Gastrocnemius medialis (tissue), 4 donors: Measurements from ENCODE around the gene SAP30BP. TPM values are rescaled to one million over a fixed set of nuclear protein-coding genes. Genes with fewer than 3 reads are reported as not detected.

Experiments used
- ATAC-seq, 2 donors: fragments of 150-250 bp; one replicate each; pipeline ENCODE4 v1.9.1; 2016
- DNase-seq, 2 donors: peaks; one replicate each; pipeline ENCODE4 v3.0.0-alpha.2; 2019
- H3K27ac ChIP-seq, 4 donors: fragments of 200-600 bp; sonication (generic); 1 replicate in 1 of 4; 2 replicates in 3 of 4; pipeline ENCODE4 v1.5.1; 2016 to 2018; ENCODE audit warnings: mild to moderate bottlenecking in 2 of 4, moderate library complexity in 1 of 4
- H3K27me3 ChIP-seq, 3 donors: fragments of 200-600 bp; sonication (generic) in 2 of 3; 1 replicate in 1 of 3; 2 replicates in 2 of 3; pipeline versions ENCODE4 v1.5.1 to v1.6.0; 2016 to 2019; ENCODE audit warnings: mild to moderate bottlenecking in 1 of 3, moderate library complexity in 1 of 3
- H3K36me3 ChIP-seq, 2 donors: fragments of 200-600 bp; sonication (generic) in 1 of 2; one replicate each; pipeline ENCODE4 v1.5.1; 2017 to 2018
- H3K4me1 ChIP-seq, 2 donors: fragments of 200-600 bp; sonication (generic) in 1 of 2; one replicate each; pipeline ENCODE4 v1.5.1; 2016 to 2017; ENCODE audit warnings: mild to moderate bottlenecking in 2 of 2
- H3K4me3 ChIP-seq, 4 donors: fragments of 200-600 bp; sonication (generic) in 3 of 4; 1 replicate in 1 of 4; 2 replicates in 3 of 4; pipeline ENCODE4 v1.5.1; 2016 to 2019; ENCODE audit warnings: mild to moderate bottlenecking in 2 of 4
- H3K9me3 ChIP-seq, 3 donors: fragments of 200-600 bp; sonication (generic) in 2 of 3; 1 replicate in 1 of 3; 2 replicates in 2 of 3; pipeline ENCODE4 v1.5.1; 2016 to 2019
- POLR2A ChIP-seq, 2 donors: fragments of 450-650 bp; IDR thresholded peaks; one replicate each; pipeline ENCODE4 v1.6.1; 2017; ENCODE audit warnings: antibody characterized with exemption in 2 of 2, mild to moderate bottlenecking in 2 of 2, moderate library complexity in 2 of 2
- in situ Hi-C, 4 donors: fragments of 200-750 bp; cut with MboI; loops; one replicate each; pipeline versions ENCODE4 v1.15.0 to v1.8.0; 2017; ENCODE audit warnings: low sequenced_read_pairs in 4 of 4
- intact Hi-C: fragments of 100-400 bp; cut with DNase I; formaldehyde crosslinking; loops from one replicate; pipeline ENCODE4 v1.15.1; 2023; ENCODE audit warnings: low total_unique reads
- total RNA-seq, 4 donors: library from RNA; depleted of rRNA; stranded (reverse); fragments of >200 nt; gene quantifications; one replicate each; pipeline versions ENCODE4 v1.1.0 to v1.2.3, GENCODE V29; 2016
- TF ChIP-seq, protein P1 (sequence below), 5 experiments: fragments of 450-650 bp in 3 of 5; fragments of 200-600 bp in 2 of 5; sonication (generic) in 2 of 5; IDR thresholded peaks in 4 of 5; conservative IDR thresholded peaks in 1 of 5; 1 replicate in 4 of 5; 2 replicates in 1 of 5; pipeline ENCODE4 v1.5.1; 2016 to 2019; ENCODE audit warnings: antibody characterized with exemption in 5 of 5, mild to moderate bottlenecking in 3 of 5, moderate library complexity in 3 of 5

The SAP30BP gene
- total RNA-seq, 4 donors from 2014 or later, result 42.0 to 64.0 (median 50.1) TPM

DNA sequence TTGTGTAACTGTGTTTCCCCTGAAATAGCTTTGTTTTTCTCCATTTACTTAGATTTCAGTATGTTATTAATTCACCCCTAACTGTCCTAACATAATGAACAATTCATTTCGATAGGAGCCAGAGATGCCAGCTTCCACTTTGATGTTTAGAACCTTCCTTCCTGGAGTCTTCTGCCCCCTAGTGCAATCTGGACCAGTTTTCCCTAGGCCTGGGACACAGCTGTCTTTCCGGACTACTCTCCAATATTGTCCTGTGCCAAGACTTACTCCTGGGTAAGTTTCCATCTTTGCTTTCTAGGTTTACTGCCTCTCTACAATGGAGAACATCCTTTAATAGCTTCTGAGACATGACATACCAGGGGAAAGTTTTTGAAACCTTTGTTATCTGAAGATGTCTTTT lies 13.0 kb upstream of the SAP30BP start:
- Histone ChIP-seq H3K4me3 (no peak overlapping the region), H3K27ac (no peak overlapping the region), H3K27me3 (no peaks in the 10 kb centered on the region), H3K36me3 (peaks cover 0 to 60% of the 10 kb centered on the region in 2 donors), H3K9me3 (no peaks in the 10 kb centered on the region), H3K4me1 (no peaks in the 10 kb centered on the region)
- in situ Hi-C loops, result no loop called here
- ATAC-seq, result peak in 1 of 2 donors; percentile 66
- DNase-seq, result no peak
- TF ChIP-seq, protein P1, sequence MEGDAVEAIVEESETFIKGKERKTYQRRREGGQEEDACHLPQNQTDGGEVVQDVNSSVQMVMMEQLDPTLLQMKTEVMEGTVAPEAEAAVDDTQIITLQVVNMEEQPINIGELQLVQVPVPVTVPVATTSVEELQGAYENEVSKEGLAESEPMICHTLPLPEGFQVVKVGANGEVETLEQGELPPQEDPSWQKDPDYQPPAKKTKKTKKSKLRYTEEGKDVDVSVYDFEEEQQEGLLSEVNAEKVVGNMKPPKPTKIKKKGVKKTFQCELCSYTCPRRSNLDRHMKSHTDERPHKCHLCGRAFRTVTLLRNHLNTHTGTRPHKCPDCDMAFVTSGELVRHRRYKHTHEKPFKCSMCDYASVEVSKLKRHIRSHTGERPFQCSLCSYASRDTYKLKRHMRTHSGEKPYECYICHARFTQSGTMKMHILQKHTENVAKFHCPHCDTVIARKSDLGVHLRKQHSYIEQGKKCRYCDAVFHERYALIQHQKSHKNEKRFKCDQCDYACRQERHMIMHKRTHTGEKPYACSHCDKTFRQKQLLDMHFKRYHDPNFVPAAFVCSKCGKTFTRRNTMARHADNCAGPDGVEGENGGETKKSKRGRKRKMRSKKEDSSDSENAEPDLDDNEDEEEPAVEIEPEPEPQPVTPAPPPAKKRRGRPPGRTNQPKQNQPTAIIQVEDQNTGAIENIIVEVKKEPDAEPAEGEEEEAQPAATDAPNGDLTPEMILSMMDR (IDR thresholded peaks at IDR 0.05 in 4 of 5, conservative IDR thresholded peaks at IDR 0.05 in 1 of 5), result no peak
- TF ChIP-seq POLR2A (IDR thresholded peaks at IDR 0.05), result no peak
- intact Hi-C loops, result no loop called here

GRCh38 chr17:75658237-75658636 lies 8.9 kb upstream of the SAP30BP start:
- intact Hi-C loops (no loop called here), in situ Hi-C loops (no loop called here)
- DNase-seq (no peak), ATAC-seq (no peak)
- Histone ChIP-seq H3K4me1 (no peaks in the 10 kb centered on the region), H3K27ac (no peak overlapping the region), H3K9me3 (no peaks in the 10 kb centered on the region), H3K27me3 (no peaks in the 10 kb centered on the region), H3K4me3 (no peak overlapping the region), H3K36me3 (peaks cover 0 to 62% of the 10 kb centered on the region in 2 donors)
- TF ChIP-seq, protein P1 (IDR thresholded peaks at IDR 0.05 in 4 of 5, conservative IDR thresholded peaks at IDR 0.05 in 1 of 5), result no peak

GRCh38 chr17:75661531-75661930 lies 5.6 kb upstream of the SAP30BP start:
- ATAC-seq (no peak), DNase-seq (no peak)
- peaks cover 9 to 10% of the 10 kb centered on the region in 2 donors for H3K4me1 ChIP-seq
- in situ Hi-C loops (no loop called here), intact Hi-C loops (no loop called here)
- TF ChIP-seq, protein P1 (IDR thresholded peaks at IDR 0.05 in 4 of 5, conservative IDR thresholded peaks at IDR 0.05 in 1 of 5), result no peak
- TF ChIP-seq POLR2A (IDR thresholded peaks at IDR 0.05), result no peak
- H3K9me3 ChIP-seq, result no peaks in the 10 kb centered on the region
- peaks cover 0 to 50% of the 10 kb centered on the region in 2 donors for H3K36me3 ChIP-seq
- H3K4me3 ChIP-seq, result no peak overlapping the region
- no peak overlapping the region for H3K27ac ChIP-seq
- H3K27me3 ChIP-seq, result no peaks in the 10 kb centered on the region

DNA sequence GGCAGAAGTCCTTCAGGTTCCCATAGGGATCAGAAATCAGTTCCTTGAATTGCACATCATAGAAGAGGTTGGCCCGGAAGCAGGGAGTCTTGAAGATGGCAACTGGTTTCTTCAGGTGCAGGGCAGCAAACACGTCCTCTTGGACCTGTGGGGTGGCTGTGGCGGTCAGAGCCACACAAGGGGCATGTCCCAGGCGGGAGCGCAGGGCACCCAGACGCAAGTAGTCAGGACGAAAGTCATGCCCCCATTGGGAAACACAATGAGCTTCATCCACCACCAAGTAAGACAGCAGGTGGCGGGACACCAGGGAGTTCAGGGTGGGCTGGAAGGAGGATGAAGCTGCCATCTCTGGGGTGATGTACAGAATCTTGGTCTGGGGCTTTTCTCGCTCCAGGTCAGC lies 4.6 kb upstream of the SAP30BP start:
- DNase-seq (no peak), ATAC-seq (no peak)
- Histone ChIP-seq H3K27me3 (no peaks in the 10 kb centered on the region), H3K4me1 (peaks cover 9 to 11% of the 10 kb centered on the region in 2 donors), H3K9me3 (no peaks in the 10 kb centered on the region), H3K27ac (no peak overlapping the region), H3K4me3 (no peak overlapping the region), H3K36me3 (peaks cover 0 to 42% of the 10 kb centered on the region in 2 donors)
- TF ChIP-seq, protein P1 (IDR thresholded peaks at IDR 0.05 in 4 of 5, conservative IDR thresholded peaks at IDR 0.05 in 1 of 5), result no peak
- no peak for TF ChIP-seq POLR2A (IDR thresholded peaks at IDR 0.05)
- intact Hi-C loops (no loop called here), in situ Hi-C loops (no loop called here)

- in situ Hi-C loops, result no loop called here
- ATAC-seq, result no peak
Observed at GRCh38 chr17:75664099-75664549, 3.0 kb upstream of the SAP30BP start.

More at GRCh38 chr17:75664099-75664549, 3.0 kb upstream of the SAP30BP start:
- no peak overlapping the region for H3K27ac ChIP-seq
- no peak overlapping the region for H3K4me3 ChIP-seq
- peaks cover 20 to 21% of the 10 kb centered on the region in 2 donors for H3K4me1 ChIP-seq
- no peak for DNase-seq
- intact Hi-C loops, result no loop called here
- H3K36me3 ChIP-seq, result peaks cover 0 to 41% of the 10 kb centered on the region in 2 donors
- H3K9me3 ChIP-seq, result no peaks in the 10 kb centered on the region
- TF ChIP-seq, protein P1 (IDR thresholded peaks at IDR 0.05 in 4 of 5, conservative IDR thresholded peaks at IDR 0.05 in 1 of 5), result no peak
- TF ChIP-seq POLR2A (IDR thresholded peaks at IDR 0.05), result no peak
- no peaks in the 10 kb centered on the region for H3K27me3 ChIP-seq
